ENCODE data around the gene THRB.

- TF ChIP-seq CTCF (IDR thresholded peaks at IDR 0.05; ENCODE audit: low read depth, low read length), result no peak
- no peak for TF ChIP-seq POLR2A (IDR thresholded peaks at IDR 0.05; ENCODE audit: extremely low read depth, insufficient read length)
Measured at GRCh38 chr3:24364359-24364758, 130.3 kb downstream of the THRB start.
